Spleen (tissue), 11 donors: ENCODE results near the gene HOXC11. TPM values are rescaled to one million over a fixed set of nuclear protein-coding genes. Genes with fewer than 3 reads are reported as not detected.

Experiments
- DNase-seq: peaks from one replicate; pipeline ENCODE4 v3.0.0-alpha.2; 2020
- H3K27ac ChIP-seq, 8 donors: fragments of 200-600 bp; sonication (generic) in 7 of 8; 1 replicate in 4 of 8; 2 replicates in 4 of 8; pipeline versions ENCODE4 v1.5.0 to v1.8.0; 2016 to 2021; ENCODE audit warnings: inconsistent platforms in 4 of 8, mild to moderate bottlenecking in 4 of 8, moderate library complexity in 1 of 8
- H3K27me3 ChIP-seq, 7 donors: fragments of 200-600 bp; sonication (generic) in 6 of 7; replicated peaks in 1 of 7; 1 replicate in 4 of 7; 2 replicates in 3 of 7; pipeline versions ENCODE4 v1.5.0 to v1.8.0; 2016 to 2021; ENCODE audit warnings: inconsistent platforms in 3 of 7, mild to moderate bottlenecking in 1 of 7
- H3K36me3 ChIP-seq, 6 donors: fragments of 200-600 bp; sonication (generic) in 5 of 6; 1 replicate in 4 of 6; 2 replicates in 2 of 6; pipeline versions ENCODE4 v1.5.0 to v1.8.0; 2016 to 2021; ENCODE audit warnings: inconsistent platforms in 2 of 6
- H3K4me1 ChIP-seq, 6 donors: fragments of 200-600 bp; sonication (generic) in 5 of 6; 1 replicate in 3 of 6; 2 replicates in 3 of 6; pipeline versions ENCODE4 v1.5.0 to v1.8.0; 2016 to 2021; ENCODE audit warnings: inconsistent platforms in 3 of 6
- H3K4me3 ChIP-seq, 8 donors: fragments of 200-600 bp; sonication (generic) in 7 of 8; 1 replicate in 4 of 8; 2 replicates in 4 of 8; pipeline versions ENCODE4 v1.5.0 to v1.8.0; 2016 to 2021; ENCODE audit warnings: inconsistent platforms in 4 of 8, mild to moderate bottlenecking in 4 of 8, moderate library complexity in 2 of 8
- H3K9me3 ChIP-seq, 8 donors: fragments of 200-600 bp; sonication (generic) in 7 of 8; 1 replicate in 4 of 8; 2 replicates in 4 of 8; pipeline versions ENCODE4 v1.5.0 to v1.8.0; 2016 to 2021; ENCODE audit warnings: inconsistent platforms in 4 of 8
- POLR2A ChIP-seq, 3 donors: fragments of 450-650 bp; IDR thresholded peaks; one replicate each; pipeline ENCODE4 v1.5.1; 2017; ENCODE audit warnings: antibody characterized with exemption in 3 of 3, mild to moderate bottlenecking in 1 of 3
- POLR2AphosphoS5 ChIP-seq, 3 donors: sonication (generic); formaldehyde crosslinking; IDR thresholded peaks; one replicate each; pipeline ENCODE4 v1.5.1; 2017; ENCODE audit warnings: antibody characterized with exemption in 3 of 3
- WGBS, 5 donors: extraction: QIAGEN DNeasy Blood & Tissue Kit in 3 of 5; methylation state at CpG; one replicate each; pipeline versions ENCODE4 v1.1.5 to v1.1.7; 2013 to 2018; 5-methylcytosine and 5-hydroxymethylcytosine counted together
- intact Hi-C: fragments of 100-400 bp; cut with DNase I; formaldehyde crosslinking; loops from one replicate; pipeline ENCODE4 v1.15.0; 2023; ENCODE audit warnings: low total_unique reads
- microRNA-seq, 3 donors: library from miRNA; unstranded; fragments of <30 nt; microRNA quantifications; one replicate each; pipeline versions ENCODE4 to v1.1.0, GENCODE V29; 2019 to 2020
- polyA plus RNA-seq, 3 donors: library from polyadenylated mRNA; stranded (reverse); fragments of 200-250 nt; gene quantifications; one replicate each; pipeline ENCODE4 v1.2.1, GENCODE V29; 2013
- small RNA-seq, 4 donors: library from RNA; depleted of rRNA; stranded (forward); fragments of <200 nt; gene quantifications; one replicate each; pipeline ENCODE3, GENCODE V24; 2016
- total RNA-seq, 7 donors: library from RNA; depleted of rRNA in 3 of 7; stranded (reverse); fragments of >200 nt in 3 of 7; fragmentation: NEBNext Ultra II Directional in 4 of 7; extraction: Animal tissue kit (Norgen Biotek cat#: 25700) in 4 of 7; gene quantifications; one replicate each; pipeline versions ENCODE4 v1.1.0 to v1.2.1, GENCODE V29; 2016 to 2021
- TF ChIP-seq, protein P1 (sequence below), 11 experiments: fragments of 200-600 bp in 7 of 11; fragments of 450-650 bp in 4 of 11; sonication (generic) in 4 of 11; IDR thresholded peaks in 8 of 11; conservative IDR thresholded peaks in 3 of 11; 1 replicate in 7 of 11; 2 replicates in 4 of 11; pipeline versions ENCODE4 v1.4.0 to v1.8.0; 2016 to 2021; ENCODE audit warnings: antibody characterized with exemption in 11 of 11, inconsistent platforms in 4 of 11, mild to moderate bottlenecking in 1 of 11
- donor health status: healthy with polysubstance abuse.
- donor health status: DM: no; HTN: no; CAD: no; lungs with moderate emphysema.
- donor health status: DM: no; HTN: no; CAD: no.
- donor health status: Bipolar disorder and iron deficiency.
- donor health status: healthy.
- donor health status: DM: no; HTN: no; CAD: no.
- donor health status: DM: yes; HTN: yes; CAD: no.

Gene HOXC11
- total and polyA plus RNA-seq, 10 donors = not detected

DNA sequence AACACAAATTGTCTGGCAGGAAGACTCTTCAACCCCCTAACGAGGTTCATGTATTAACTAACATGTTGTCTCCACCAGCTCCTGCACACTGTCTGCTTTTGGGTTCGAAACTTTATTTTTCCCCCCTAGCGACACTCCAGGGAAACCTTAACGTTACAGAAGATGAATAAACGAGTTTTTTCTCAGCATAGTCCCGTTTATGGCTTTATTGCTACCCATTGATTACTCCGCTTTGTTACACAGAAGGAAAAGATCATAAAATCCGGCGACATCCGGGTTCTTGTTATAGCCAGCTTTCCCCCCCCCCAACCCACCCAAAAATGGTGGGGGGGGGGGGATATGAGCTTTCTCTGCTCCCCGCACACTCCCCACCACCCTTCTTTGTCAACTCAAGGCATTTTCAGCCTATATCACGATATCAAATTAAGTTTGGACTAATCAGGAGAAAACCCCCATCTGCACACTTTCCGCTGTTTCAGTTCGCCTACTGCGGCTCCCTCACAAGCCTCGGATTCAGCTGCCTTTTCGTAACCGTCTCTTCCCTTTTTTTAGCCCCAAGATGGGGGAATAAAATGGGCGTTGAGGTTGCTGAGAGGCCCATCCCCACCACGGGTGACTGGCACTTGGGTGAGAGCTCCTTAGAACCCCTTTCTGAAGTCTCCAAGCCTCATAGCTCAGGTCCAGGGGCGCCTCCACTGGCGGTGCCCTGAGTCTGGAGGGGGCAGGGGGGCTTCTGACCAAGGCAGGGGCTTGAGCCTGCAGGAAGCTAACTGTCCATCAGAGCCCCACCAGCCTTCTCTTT lies 53.9 kb downstream of the HOXC11 start:
- TF ChIP-seq, protein P1, sequence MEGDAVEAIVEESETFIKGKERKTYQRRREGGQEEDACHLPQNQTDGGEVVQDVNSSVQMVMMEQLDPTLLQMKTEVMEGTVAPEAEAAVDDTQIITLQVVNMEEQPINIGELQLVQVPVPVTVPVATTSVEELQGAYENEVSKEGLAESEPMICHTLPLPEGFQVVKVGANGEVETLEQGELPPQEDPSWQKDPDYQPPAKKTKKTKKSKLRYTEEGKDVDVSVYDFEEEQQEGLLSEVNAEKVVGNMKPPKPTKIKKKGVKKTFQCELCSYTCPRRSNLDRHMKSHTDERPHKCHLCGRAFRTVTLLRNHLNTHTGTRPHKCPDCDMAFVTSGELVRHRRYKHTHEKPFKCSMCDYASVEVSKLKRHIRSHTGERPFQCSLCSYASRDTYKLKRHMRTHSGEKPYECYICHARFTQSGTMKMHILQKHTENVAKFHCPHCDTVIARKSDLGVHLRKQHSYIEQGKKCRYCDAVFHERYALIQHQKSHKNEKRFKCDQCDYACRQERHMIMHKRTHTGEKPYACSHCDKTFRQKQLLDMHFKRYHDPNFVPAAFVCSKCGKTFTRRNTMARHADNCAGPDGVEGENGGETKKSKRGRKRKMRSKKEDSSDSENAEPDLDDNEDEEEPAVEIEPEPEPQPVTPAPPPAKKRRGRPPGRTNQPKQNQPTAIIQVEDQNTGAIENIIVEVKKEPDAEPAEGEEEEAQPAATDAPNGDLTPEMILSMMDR (IDR thresholded peaks at IDR 0.05 in 8 of 11, conservative IDR thresholded peaks at IDR 0.05 in 3 of 11) = no peak
- TF ChIP-seq POLR2AphosphoS5 (IDR thresholded peaks at IDR 0.05) = no peak
- no peak for TF ChIP-seq POLR2A (IDR thresholded peaks at IDR 0.05)
- intact Hi-C loops = no loop called here
- Histone ChIP-seq H3K27ac (no peak overlapping the region), H3K9me3 (no peaks in the 10 kb centered on the region), H3K4me3 (no peak overlapping the region), H3K4me1 (peaks cover 0 to 39% (median 10%) of the 10 kb centered on the region in 6 donors), H3K36me3 (no peaks in the 10 kb centered on the region), H3K27me3 (peaks cover 18 to 100% (median 91%) of the 10 kb centered on the region in 7 donors)
- DNase-seq = peak; percentile 43
- WGBS, 5 donors = 10 to 19% (median 16%) methylated on average over 22 of the region's 22 CpGs

Small RNA genes within 50 kb of the gene (microRNA-seq; reads per million reads assigned to microRNA genes)
- gene MIR196A2 = 11.6 to 50.8 (median 12.3) reads per million in 3 donors

Small RNA genes within 50 kb of the gene (small RNA-seq; reads per million reads assigned to genes)
- gene AC012531.3 = 0 reads per million in 4 donors
- 0 reads per million in 4 donors for gene AC012531.4
- gene MIR196A2 = 0.15 to 0.97 (median 0.67) reads per million in 4 donors
- 0 reads per million in 4 donors for gene RF01905
- gene RF01906 = 0 reads per million in 4 donors

Other genes with a start within 250 kb of the HOXC11 start
- 100 to 1,000 TPM in 6 of 7 donors, 10 to 100 TPM in 1; 93.5 to 186 (median 134) TPM for gene CALCOCO1, start 245.7 kb upstream of the HOXC11 start, total RNA-seq
- gene CALCOCO1, start 245.7 kb upstream of the HOXC11 start, polyA plus RNA-seq = 10 to 100 TPM; 31.0 to 55.6 (median 37.2) TPM
- gene CISTR, start 221.1 kb upstream of the HOXC11 start, total RNA-seq = not detected
- under 1 TPM in 1 of 3 donors, not detected in 2; 0.20 TPM for gene CISTR, start 221.1 kb upstream of the HOXC11 start, polyA plus RNA-seq
- gene HOXC13, start 34.3 kb upstream of the HOXC11 start, total RNA-seq = not detected
- not detected for gene HOXC13, start 34.3 kb upstream of the HOXC11 start, polyA plus RNA-seq
- not detected for gene HOXC12, start 18.2 kb upstream of the HOXC11 start, total RNA-seq
- gene HOXC12, start 18.2 kb upstream of the HOXC11 start, polyA plus RNA-seq = not detected
- gene HOTAIR, start 1.8 kb downstream of the HOXC11 start, total RNA-seq = not detected
- not detected for gene HOTAIR, start 1.8 kb downstream of the HOXC11 start, polyA plus RNA-seq
- not detected for gene HOXC10, start 12.0 kb downstream of the HOXC11 start, total RNA-seq
- not detected for gene HOXC10, start 12.0 kb downstream of the HOXC11 start, polyA plus RNA-seq
- gene HOXC9, start 27.0 kb downstream of the HOXC11 start, total RNA-seq = not detected
- gene HOXC9, start 27.0 kb downstream of the HOXC11 start, polyA plus RNA-seq = under 1 TPM in 1 of 3 donors, not detected in 2; 0.05 TPM
- not detected for gene HOXC8, start 35.9 kb downstream of the HOXC11 start, total RNA-seq
- under 1 TPM in 2 of 3 donors, not detected in 1; 0.04 to 0.10 TPM for gene HOXC8, start 35.9 kb downstream of the HOXC11 start, polyA plus RNA-seq
- gene HOXC6, start 55.3 kb downstream of the HOXC11 start, total RNA-seq = under 1 TPM in 4 of 7 donors, not detected in 3; 0.19 to 0.52 (median 0.34) TPM
- under 1 TPM in 2 of 3 donors, not detected in 1; 0.11 to 0.16 TPM for gene HOXC6, start 55.3 kb downstream of the HOXC11 start, polyA plus RNA-seq
- not detected for gene HOXC5, start 59.9 kb downstream of the HOXC11 start, total RNA-seq
- under 1 TPM in 1 of 3 donors, not detected in 2; 0.06 TPM for gene HOXC5, start 59.9 kb downstream of the HOXC11 start, polyA plus RNA-seq
- 1 to 10 TPM in 4 of 7 donors, under 1 TPM in 3; 0.68 to 2.1 (median 1.4) TPM for gene HOXC4, start 80.7 kb downstream of the HOXC11 start, total RNA-seq
- 1 to 10 TPM in 2 of 3 donors, under 1 TPM in 1; 0.49 to 2.6 (median 1.8) TPM for gene HOXC4, start 80.7 kb downstream of the HOXC11 start, polyA plus RNA-seq
- 10 to 100 TPM; 20.9 to 36.3 (median 23.1) TPM for gene SMUG1, start 215.9 kb downstream of the HOXC11 start, total RNA-seq
- gene SMUG1, start 215.9 kb downstream of the HOXC11 start, polyA plus RNA-seq = 10 to 100 TPM; 24.0 to 42.2 (median 37.4) TPM